Naive B cell (primary cell): ENCODE measurements around the gene THEMIS. TPM values are rescaled to one million over a fixed set of nuclear protein-coding genes. Genes with fewer than 3 reads are reported as not detected.
"Not testable (repeated sequence)": the region's sequence is repeated elsewhere in the genome, so short reads cannot be mapped to it uniquely, and the experiment has no call there.

Experiments
- ATAC-seq, 2 donors: fragments of 150-1000 bp; cut with Tn5 transposase; 2 replicates each; pipeline ENCODE4 v1.10.0; 2021; ENCODE audit warnings: low read depth in 2 of 2, mild to moderate bottlenecking in 2 of 2, moderate library complexity in 2 of 2
- DNase-seq: peaks from one replicate; pipeline ENCODE4 v3.0.0; 2022
- H3K27ac Mint-ChIP-seq, 6 donors: one replicate each; pipeline ENCODE4 v1.8.0; 2020 to 2022; ENCODE audit warnings: mild to moderate bottlenecking in 6 of 6, mixed read lengths in 6 of 6, moderate library complexity in 5 of 6, inconsistent platforms in 2 of 6
- H3K27me3 Mint-ChIP-seq, 3 donors: one replicate each; pipeline ENCODE4 v1.8.0; 2021 to 2022; ENCODE audit warnings: mixed read lengths in 3 of 3, mild to moderate bottlenecking in 1 of 3
- H3K36me3 Mint-ChIP-seq, 2 donors: one replicate each; pipeline ENCODE4 v1.8.0; 2020 to 2022; ENCODE audit warnings: mixed read lengths in 2 of 2, inconsistent platforms in 1 of 2, mild to moderate bottlenecking in 1 of 2
- H3K4me1 Mint-ChIP-seq, 3 donors: one replicate each; pipeline ENCODE4 v1.8.0; 2020 to 2022; ENCODE audit warnings: mixed read lengths in 3 of 3, inconsistent platforms in 1 of 3, mild to moderate bottlenecking in 1 of 3, moderate library complexity in 1 of 3
- H3K4me3 Mint-ChIP-seq, 8 donors: one replicate each; pipeline ENCODE4 v1.8.0; 2020 to 2022; ENCODE audit warnings: mild to moderate bottlenecking in 8 of 8, mixed read lengths in 8 of 8, moderate library complexity in 8 of 8, inconsistent platforms in 2 of 8
- H3K9me3 Mint-ChIP-seq, 7 donors: one replicate each; pipeline ENCODE4 v1.8.0; 2020 to 2022; ENCODE audit warnings: mixed read lengths in 7 of 7, mild to moderate bottlenecking in 5 of 7, inconsistent platforms in 2 of 7, moderate library complexity in 1 of 7
- polyA plus RNA-seq, 6 donors: library from polyadenylated mRNA; unstranded; fragments of 300-500 nt; fragmentation: Illumina TruSeq; gene quantifications; one replicate each; pipeline ENCODE4 v1.2.3, GENCODE V29; 2021; ENCODE audit warnings: low read depth in 6 of 6

Gene THEMIS
- polyA plus RNA-seq, 6 donors from 2014 or later = 0.18 to 0.47 (median 0.22) TPM; not detected in 1

- peaks cover 0 to 3% (median 0%) of the 10 kb centered on the region in 7 donors for H3K9me3 Mint-ChIP-seq
- no peaks in the 10 kb centered on the region for H3K36me3 Mint-ChIP-seq
- ATAC-seq (no peak), DNase-seq (no peak)
- H3K4me1 Mint-ChIP-seq = no peaks in the 10 kb centered on the region
- no peaks in the 10 kb centered on the region for H3K27me3 Mint-ChIP-seq
- H3K4me3 Mint-ChIP-seq = no peak overlapping the region
- H3K27ac Mint-ChIP-seq = no peak overlapping the region
Measured at GRCh38 chr6:127793396-127793795, 107.5 kb downstream of the THEMIS start.

GRCh38 chr6:127792616-127793015, 108.2 kb downstream of the THEMIS start:
- Mint-ChIP-seq H3K27ac (no peak overlapping the region), H3K4me1 (no peaks in the 10 kb centered on the region), H3K9me3 (peaks cover 0 to 3% (median 0%) of the 10 kb centered on the region in 7 donors), H3K4me3 (no peak overlapping the region), H3K27me3 (no peaks in the 10 kb centered on the region), H3K36me3 (no peaks in the 10 kb centered on the region)
- ATAC-seq (no peak), DNase-seq (no peak)

GRCh38 chr6:127791779-127792528, 108.9 kb downstream of the THEMIS start:
- H3K9me3 Mint-ChIP-seq = peaks cover 0 to 3% (median 0%) of the 10 kb centered on the region in 7 donors
- DNase-seq = no peak
- no peak for ATAC-seq
- no peaks in the 10 kb centered on the region for H3K36me3 Mint-ChIP-seq
- no peak overlapping the region for H3K4me3 Mint-ChIP-seq
- H3K27ac Mint-ChIP-seq = no peak overlapping the region
- H3K4me1 Mint-ChIP-seq = no peaks in the 10 kb centered on the region
- H3K27me3 Mint-ChIP-seq = no peaks in the 10 kb centered on the region

- Mint-ChIP-seq H3K27me3 (no peaks in the 10 kb centered on the region), H3K9me3 (peaks cover 0 to 3% (median 0%) of the 10 kb centered on the region in 7 donors), H3K27ac (no peak overlapping the region), H3K4me3 (no peak overlapping the region), H3K36me3 (no peaks in the 10 kb centered on the region), H3K4me1 (no peaks in the 10 kb centered on the region)
- no peak for DNase-seq
- no peak for ATAC-seq
Measured at GRCh38 chr6:127790571-127790970, 110.3 kb downstream of the THEMIS start.

GRCh38 chr6:127786109-127786508, 114.7 kb downstream of the THEMIS start:
- no peak for DNase-seq
- H3K27me3 Mint-ChIP-seq = peaks cover 0 to 5% (median 3%) of the 10 kb centered on the region in 3 donors
- no peaks in the 10 kb centered on the region for H3K36me3 Mint-ChIP-seq
- no peak for ATAC-seq
- no peaks in the 10 kb centered on the region for H3K4me1 Mint-ChIP-seq
- no peak overlapping the region for H3K4me3 Mint-ChIP-seq
- peaks cover 0 to 3% (median 0%) of the 10 kb centered on the region in 7 donors for H3K9me3 Mint-ChIP-seq
- H3K27ac Mint-ChIP-seq = no peak overlapping the region

GRCh38 chr6:127784468-127784867, 116.4 kb downstream of the THEMIS start:
- no peak overlapping the region for H3K4me3 Mint-ChIP-seq
- no peak for ATAC-seq
- peaks cover 0 to 4% (median 0%) of the 10 kb centered on the region in 7 donors for H3K9me3 Mint-ChIP-seq
- no peaks in the 10 kb centered on the region for H3K4me1 Mint-ChIP-seq
- DNase-seq = no peak
- H3K27me3 Mint-ChIP-seq = peaks cover 0 to 5% (median 3%) of the 10 kb centered on the region in 3 donors
- H3K36me3 Mint-ChIP-seq = no peaks in the 10 kb centered on the region
- H3K27ac Mint-ChIP-seq = no peak overlapping the region

GRCh38 chr6:127781636-127782272, 119.1 kb downstream of the THEMIS start:
- not testable (repeated sequence) for H3K4me1 Mint-ChIP-seq, DNase-seq, H3K9me3 Mint-ChIP-seq, ATAC-seq, H3K36me3 Mint-ChIP-seq, H3K4me3 Mint-ChIP-seq, H3K27me3 Mint-ChIP-seq, H3K27ac Mint-ChIP-seq

GRCh38 chr6:127776320-127776719, 124.5 kb downstream of the THEMIS start:
- peaks cover 0 to under 1% (median 0%) of the 10 kb centered on the region in 3 donors for H3K27me3 Mint-ChIP-seq
- no peak overlapping the region for H3K4me3 Mint-ChIP-seq
- no peaks in the 10 kb centered on the region for H3K36me3 Mint-ChIP-seq
- peak overlapping the region in 1 of 6 donors; percentile 79 for H3K27ac Mint-ChIP-seq
- DNase-seq (no peak), ATAC-seq (no peak)
- no peaks in the 10 kb centered on the region for H3K4me1 Mint-ChIP-seq
- peaks cover 0 to 2% (median 0%) of the 10 kb centered on the region in 7 donors for H3K9me3 Mint-ChIP-seq

GRCh38 chr6:127775371-127775770, 125.5 kb downstream of the THEMIS start:
- Mint-ChIP-seq H3K27ac (no peak overlapping the region), H3K36me3 (no peaks in the 10 kb centered on the region), H3K9me3 (peaks cover 0 to 1% (median 0%) of the 10 kb centered on the region in 7 donors), H3K27me3 (no peaks in the 10 kb centered on the region), H3K4me1 (no peaks in the 10 kb centered on the region), H3K4me3 (no peak overlapping the region)
- DNase-seq (no peak), ATAC-seq (no peak)

- Mint-ChIP-seq H3K36me3 (no peaks in the 10 kb centered on the region), H3K9me3 (peaks cover 0 to 2% (median 0%) of the 10 kb centered on the region in 7 donors), H3K27ac (no peak overlapping the region), H3K27me3 (no peaks in the 10 kb centered on the region), H3K4me3 (no peak overlapping the region), H3K4me1 (no peaks in the 10 kb centered on the region)
- ATAC-seq (no peak), DNase-seq (no peak)
Measured at GRCh38 chr6:127768745-127769144, 132.1 kb downstream of the THEMIS start.

- Mint-ChIP-seq H3K27ac (no peak overlapping the region), H3K4me1 (no peaks in the 10 kb centered on the region), H3K27me3 (no peaks in the 10 kb centered on the region), H3K9me3 (peaks cover 0 to 2% (median 0%) of the 10 kb centered on the region in 7 donors), H3K36me3 (no peaks in the 10 kb centered on the region), H3K4me3 (no peak overlapping the region)
- no peak for DNase-seq
- no peak for ATAC-seq
Measured at GRCh38 chr6:127768223-127768622, 132.6 kb downstream of the THEMIS start.

- DNase-seq = no peak
- Mint-ChIP-seq H3K27me3 (no peaks in the 10 kb centered on the region), H3K27ac (no peak overlapping the region), H3K9me3 (peaks cover 0 to 2% (median 0%) of the 10 kb centered on the region in 7 donors), H3K4me1 (no peaks in the 10 kb centered on the region), H3K4me3 (no peak overlapping the region), H3K36me3 (no peaks in the 10 kb centered on the region)
- no peak for ATAC-seq
Measured at GRCh38 chr6:127765949-127766348, 134.9 kb downstream of the THEMIS start.

- ATAC-seq (no peak), DNase-seq (no peak)
- peaks cover 0 to 5% (median 0%) of the 10 kb centered on the region in 7 donors for H3K9me3 Mint-ChIP-seq
- no peak overlapping the region for H3K27ac Mint-ChIP-seq
- no peaks in the 10 kb centered on the region for H3K36me3 Mint-ChIP-seq
- H3K27me3 Mint-ChIP-seq = no peaks in the 10 kb centered on the region
- H3K4me3 Mint-ChIP-seq = no peak overlapping the region
- H3K4me1 Mint-ChIP-seq = no peaks in the 10 kb centered on the region
Measured at GRCh38 chr6:127762284-127762683, 138.6 kb downstream of the THEMIS start.

- Mint-ChIP-seq H3K27ac (no peak overlapping the region), H3K4me1 (no peaks in the 10 kb centered on the region), H3K27me3 (no peaks in the 10 kb centered on the region), H3K36me3 (no peaks in the 10 kb centered on the region), H3K4me3 (no peak overlapping the region), H3K9me3 (peaks cover 0 to 5% (median 0%) of the 10 kb centered on the region in 7 donors)
- ATAC-seq (no peak), DNase-seq (no peak)
Measured at GRCh38 chr6:127761084-127761483, 139.8 kb downstream of the THEMIS start.
